GM21786 (cell line): ENCODE results near the gene PFDN5.

Source experiments
- ATAC-seq: cut with Tn5 transposase; IDR thresholded peaks from one replicate; pipeline ENCODE4 v1.9.1; 2021; ENCODE audit not compliant: unreplicated experiment

The PFDN5 gene

GRCh38 chr12:53295070-53295890 lies at the start of gene PFDN5:
Gene PFDN5 (plus strand): TSS chr12:53295542. CDS start chr12:53295568, 26 bp downstream.
- ATAC-seq: peak; percentile 76

- peak; percentile 66 for ATAC-seq
These were observed 43.6 kb upstream of the PFDN5 start for GRCh38 chr12:53251477-53252348.

- ATAC-seq: no peak
These were observed 42.9 kb upstream of the PFDN5 start for GRCh38 chr12:53252349-53252916.

- no peak for ATAC-seq
These were observed 42.0 kb upstream of the PFDN5 start for GRCh38 chr12:53253298-53253697.

- no peak for ATAC-seq
These were observed 40.4 kb upstream of the PFDN5 start for GRCh38 chr12:53254816-53255545.

- no peak for ATAC-seq
These were observed 39.3 kb upstream of the PFDN5 start for GRCh38 chr12:53255996-53256395.

GRCh38 chr12:53258541-53259539 lies 36.5 kb upstream of the PFDN5 start:
- ATAC-seq: no peak

- ATAC-seq: no peak
These were observed 35.5 kb upstream of the PFDN5 start for GRCh38 chr12:53259891-53260290.

- ATAC-seq: no peak
These were observed 29.6 kb upstream of the PFDN5 start for GRCh38 chr12:53265783-53266182.

- ATAC-seq: peak; percentile 5
These were observed 27.9 kb upstream of the PFDN5 start for GRCh38 chr12:53267306-53267998.

GRCh38 chr12:53267999-53268629 lies 27.2 kb upstream of the PFDN5 start, which contains the start of gene ESPL1:
Gene ESPL1 (plus strand): TSS chr12:53268299. CDS start chr12:53268767, 468 bp downstream.
- ATAC-seq: peak; percentile 78

- ATAC-seq: no peak
These were observed 26.4 kb upstream of the PFDN5 start for GRCh38 chr12:53268630-53269562.

GRCh38 chr12:53274445-53274844 lies 20.9 kb upstream of the PFDN5 start:
- no peak for ATAC-seq

- no peak for ATAC-seq
These were observed 18.8 kb upstream of the PFDN5 start for GRCh38 chr12:53276511-53276910.

- ATAC-seq: no peak
These were observed 17.4 kb upstream of the PFDN5 start for GRCh38 chr12:53277981-53278380.

GRCh38 chr12:53279283-53279869 lies 16.0 kb upstream of the PFDN5 start:
- ATAC-seq: no peak

- no peak for ATAC-seq
These were observed 15.3 kb upstream of the PFDN5 start for GRCh38 chr12:53279888-53280498.
